Gastroesophageal sphincter (tissue), 3 donors: Measurements from ENCODE around the gene TRIM2.

Source experiments
- POLR2A ChIP-seq, 2 donors: fragments of 450-650 bp; IDR thresholded peaks; one replicate each; pipeline ENCODE4 v1.6.1; 2017; ENCODE audit warnings: antibody characterized with exemption in 2 of 2, mild to moderate bottlenecking in 2 of 2, moderate library complexity in 1 of 2
- POLR2AphosphoS5 ChIP-seq: sonication (generic); formaldehyde crosslinking; IDR thresholded peaks from one replicate; pipeline ENCODE4 v1.6.1; 2017; ENCODE audit warnings: antibody characterized with exemption
- TF ChIP-seq, protein P1 (sequence below), 4 experiments: fragments of 200-600 bp in 2 of 4; fragments of 450-650 bp in 2 of 4; sonication (generic) in 1 of 4; IDR thresholded peaks; one replicate each; pipeline ENCODE4 v1.5.1; 2017 to 2019; ENCODE audit warnings: antibody characterized with exemption in 4 of 4, mild to moderate bottlenecking in 2 of 4, moderate library complexity in 2 of 4

DNA sequence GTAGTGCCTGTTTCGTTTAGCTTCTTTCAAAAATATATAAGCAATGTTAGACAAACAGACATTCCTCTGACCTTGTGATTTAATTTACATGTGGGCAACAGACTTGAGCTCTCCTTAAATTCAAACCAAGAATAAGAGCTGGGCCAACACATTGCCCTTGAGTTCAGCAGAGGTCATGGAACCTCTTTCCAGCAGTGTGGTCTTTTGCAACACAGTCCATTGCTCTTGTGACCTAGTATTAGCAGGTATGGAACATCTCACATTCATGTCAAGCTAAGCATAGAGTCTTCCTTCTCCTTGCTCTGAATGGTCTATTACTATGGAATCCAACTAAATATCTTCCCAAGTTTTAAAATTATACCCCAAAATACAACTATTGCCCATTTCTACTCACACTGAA is 106.5 kb downstream of the TRIM2 start:
- TF ChIP-seq POLR2AphosphoS5 = no peak
- TF ChIP-seq, protein P1, sequence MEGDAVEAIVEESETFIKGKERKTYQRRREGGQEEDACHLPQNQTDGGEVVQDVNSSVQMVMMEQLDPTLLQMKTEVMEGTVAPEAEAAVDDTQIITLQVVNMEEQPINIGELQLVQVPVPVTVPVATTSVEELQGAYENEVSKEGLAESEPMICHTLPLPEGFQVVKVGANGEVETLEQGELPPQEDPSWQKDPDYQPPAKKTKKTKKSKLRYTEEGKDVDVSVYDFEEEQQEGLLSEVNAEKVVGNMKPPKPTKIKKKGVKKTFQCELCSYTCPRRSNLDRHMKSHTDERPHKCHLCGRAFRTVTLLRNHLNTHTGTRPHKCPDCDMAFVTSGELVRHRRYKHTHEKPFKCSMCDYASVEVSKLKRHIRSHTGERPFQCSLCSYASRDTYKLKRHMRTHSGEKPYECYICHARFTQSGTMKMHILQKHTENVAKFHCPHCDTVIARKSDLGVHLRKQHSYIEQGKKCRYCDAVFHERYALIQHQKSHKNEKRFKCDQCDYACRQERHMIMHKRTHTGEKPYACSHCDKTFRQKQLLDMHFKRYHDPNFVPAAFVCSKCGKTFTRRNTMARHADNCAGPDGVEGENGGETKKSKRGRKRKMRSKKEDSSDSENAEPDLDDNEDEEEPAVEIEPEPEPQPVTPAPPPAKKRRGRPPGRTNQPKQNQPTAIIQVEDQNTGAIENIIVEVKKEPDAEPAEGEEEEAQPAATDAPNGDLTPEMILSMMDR (IDR thresholded peaks at IDR 0.05) = no peak
- TF ChIP-seq POLR2A (IDR thresholded peaks at IDR 0.05) = no peak
